H1 (cell line): ENCODE measurements around the gene IL12RB2. TPM values are rescaled to one million over a fixed set of nuclear protein-coding genes. Genes with fewer than 3 reads are reported as not detected.

ENCODE experiments used
- CTCF ChIA-PET: fragments of 300-600 bp; sonication (Branson Sonifier 250); formaldehyde crosslinking; loops from one replicate; lab custom pipeline; 2021; ENCODE audit not compliant: partially characterized antibody; lab: Charles Lee
- POLR2A ChIA-PET: fragments of 300-600 bp; sonication (Branson Sonifier 250); formaldehyde crosslinking; loops from one replicate; lab custom pipeline; 2021; ENCODE audit warnings: inconsistent platforms; ENCODE audit not compliant: partially characterized antibody; lab: Charles Lee
- DNase-seq, 2 experiments: peaks; one replicate each; pipeline versions ENCODE4 v3.0.0 to v3.0.0-alpha.2; 2010 to 2022; ENCODE audit warnings: low spot score in 2 of 2, low read depth in 1 of 2, mixed read lengths in 1 of 2
- FAIRE-seq: peaks from 2 replicates; lab custom pipeline; 2011; peaks lifted over from hg19 to GRCh38; lab: Jason Lieb, UNC
- H2AFZ ChIP-seq: 2 replicates; pipeline ENCODE4 v1.8.1; 2012; ENCODE audit warnings: low read length, inconsistent platforms
- H2AK5ac ChIP-seq: 2 replicates; pipeline ENCODE4 v1.6.1; 2013; ENCODE audit warnings: low read depth, low read length
- H2BK120ac ChIP-seq: replicated peaks from 2 replicates; pipeline ENCODE3; 2013; ENCODE audit warnings: low read depth, low read length, inconsistent platforms
- H2BK12ac ChIP-seq: 2 replicates; pipeline ENCODE4 v1.6.1; 2013; ENCODE audit warnings: low read depth, low read length
- H2BK15ac ChIP-seq: 2 replicates; pipeline ENCODE4 v1.6.1; 2013; ENCODE audit warnings: low read length
- H2BK20ac ChIP-seq: 2 replicates; pipeline ENCODE4 v1.6.1; 2013; ENCODE audit warnings: low read length
- H2BK5ac ChIP-seq: 2 replicates; pipeline ENCODE4 v1.6.1; 2013; ENCODE audit warnings: low read depth, low read length
- H3K14ac ChIP-seq: 2 replicates; pipeline ENCODE4 v1.6.1; 2013; ENCODE audit warnings: inconsistent platforms; ENCODE audit not compliant: insufficient read length
- H3K18ac ChIP-seq: 2 replicates; pipeline ENCODE4 v1.6.1; 2013; ENCODE audit warnings: low read length; ENCODE audit errors: extremely low read depth
- H3K23ac ChIP-seq: 2 replicates; pipeline ENCODE4 v1.6.1; 2013; ENCODE audit warnings: inconsistent platforms; ENCODE audit not compliant: insufficient read length
- H3K23me2 ChIP-seq: 2 replicates; pipeline ENCODE4 v1.6.1; 2013; ENCODE audit warnings: low read depth, low read length
- H3K27ac ChIP-seq: 2 replicates; pipeline ENCODE4 v1.6.1; 2011; ENCODE audit warnings: low read depth, low read length, inconsistent platforms
- H3K27me3 ChIP-seq, 4 experiments: replicated peaks in 1 of 4; 1 replicate in 1 of 4; 2 replicates in 3 of 4; pipeline versions ENCODE4 v1.6.1 to v1.8.1; 2011 to 2013; ENCODE audit warnings: low read length in 3 of 4, mild to moderate bottlenecking in 3 of 4, inconsistent platforms in 2 of 4, mixed read lengths in 2 of 4, moderate library complexity in 1 of 4; ENCODE audit not compliant: control insufficient read depth in 3 of 4, insufficient read depth in 3 of 4; ENCODE audit errors: extremely low read depth in 1 of 4
- H3K36me3 ChIP-seq, 4 experiments: 2 replicates each; pipeline versions ENCODE4 v1.6.1 to v1.8.1; 2011 to 2013; ENCODE audit warnings: mild to moderate bottlenecking in 4 of 4, low read length in 3 of 4, moderate library complexity in 2 of 4, control low read depth in 1 of 4, inconsistent platforms in 1 of 4; ENCODE audit not compliant: insufficient read depth in 4 of 4, control insufficient read depth in 2 of 4
- H3K4ac ChIP-seq: replicated peaks from 2 replicates; pipeline ENCODE3; 2013; ENCODE audit warnings: low read length, low read depth, mixed read lengths, inconsistent platforms; ENCODE audit not compliant: insufficient read length
- H3K4me1 ChIP-seq, 4 experiments: replicated peaks in 1 of 4; 1 replicate in 1 of 4; 2 replicates in 3 of 4; pipeline versions ENCODE4 v1.6.1 to v1.8.1; 2011 to 2013; ENCODE audit warnings: low read length in 3 of 4, inconsistent platforms in 2 of 4, mixed read lengths in 1 of 4; ENCODE audit not compliant: insufficient read depth in 4 of 4, control insufficient read depth in 3 of 4
- H3K4me2 ChIP-seq, 2 experiments: 2 replicates each; pipeline versions ENCODE4 v1.6.1 to v1.8.1; 2011 to 2013; ENCODE audit warnings: low read depth in 2 of 2, low read length in 2 of 2, control low read depth in 1 of 2, inconsistent platforms in 1 of 2, mild to moderate bottlenecking in 1 of 2; ENCODE audit not compliant: insufficient read depth in 1 of 2
- H3K4me3 ChIP-seq, 4 experiments: fragments of 200-600, 300-600 bp in 1 of 4; sonication (generic), shearing (Covaris generic), sonication (Bioruptor Twin) in 1 of 4; 2 replicates each; pipeline versions ENCODE4 v1.5.1 to v1.8.1; 2011 to 2016; ENCODE audit warnings: low read length in 4 of 4, low read depth in 3 of 4, control low read depth in 2 of 4, inconsistent platforms in 2 of 4, mild to moderate bottlenecking in 2 of 4, mixed read lengths in 1 of 4, moderate library complexity in 1 of 4; ENCODE audit not compliant: insufficient read depth in 2 of 4; ENCODE audit errors: extremely low read depth in 1 of 4
- H3K56ac ChIP-seq: replicated peaks from 2 replicates; pipeline ENCODE3; 2013; ENCODE audit warnings: low read depth, mild to moderate bottlenecking, mixed read lengths, low read length, inconsistent platforms; ENCODE audit not compliant: insufficient read length
- H3K79me1 ChIP-seq: 2 replicates; pipeline ENCODE4 v1.6.1; 2013; ENCODE audit warnings: low read depth, low read length, control low read depth
- H3K79me2 ChIP-seq, 2 experiments: 2 replicates each; pipeline versions ENCODE4 v1.6.1 to v1.8.1; 2012 to 2013; ENCODE audit warnings: low read length in 2 of 2, mild to moderate bottlenecking in 2 of 2, inconsistent platforms in 1 of 2; ENCODE audit not compliant: insufficient read depth in 2 of 2, control insufficient read depth in 1 of 2
- H3K9ac ChIP-seq, 4 experiments: replicated peaks in 1 of 4; 1 replicate in 1 of 4; 2 replicates in 3 of 4; pipeline versions ENCODE4 v1.6.1 to v1.8.1; 2011 to 2013; ENCODE audit warnings: low read depth in 3 of 4, low read length in 3 of 4, control low read depth in 2 of 4, mild to moderate bottlenecking in 2 of 4, moderate library complexity in 2 of 4, inconsistent platforms in 1 of 4; ENCODE audit errors: extremely low read depth in 1 of 4
- H3K9me3 ChIP-seq, 2 experiments: 2 replicates each; pipeline versions ENCODE4 v1.6.1 to v1.8.1; 2012 to 2013; ENCODE audit warnings: mild to moderate bottlenecking in 2 of 2, moderate library complexity in 2 of 2, control low read depth in 1 of 2, inconsistent platforms in 1 of 2, low read depth in 1 of 2, low read length in 1 of 2, mixed read lengths in 1 of 2; ENCODE audit not compliant: insufficient read depth in 2 of 2
- H4K20me1 ChIP-seq, 2 experiments: replicated peaks in 1 of 2; 2 replicates each; pipeline versions ENCODE3 to v1.8.1; 2011 to 2013; ENCODE audit warnings: inconsistent platforms in 2 of 2, low read length in 2 of 2, mild to moderate bottlenecking in 1 of 2; ENCODE audit not compliant: insufficient read depth in 2 of 2, control insufficient read depth in 1 of 2
- H4K5ac ChIP-seq: 2 replicates; pipeline ENCODE4 v1.6.1; 2013; ENCODE audit warnings: low read length, low read depth, mixed read lengths, inconsistent platforms; ENCODE audit not compliant: insufficient read length
- H4K8ac ChIP-seq: 2 replicates; pipeline ENCODE4 v1.8.0; 2013; ENCODE audit warnings: mild to moderate bottlenecking, moderate library complexity, low read length, inconsistent platforms; ENCODE audit not compliant: insufficient read depth; ENCODE audit errors: extremely low read depth
- H4K91ac ChIP-seq: replicated peaks from 2 replicates; pipeline ENCODE3; 2013; ENCODE audit warnings: low read length, mixed read lengths, inconsistent platforms; ENCODE audit not compliant: insufficient read length
- EGR1 ChIP-seq: IDR thresholded peaks from 2 replicates; pipeline ENCODE4 v1.6.1; 2011; ENCODE audit warnings: low read depth, low read length, borderline replicate concordance
- WGBS, 2 experiments: shearing (Covaris generic) in 1 of 2; methylation state at CpG; one replicate each; pipeline versions ENCODE4 v1.1.6 to v1.1.7; 2013 to 2015; ENCODE audit warnings: low lambda C conversion rate in 2 of 2, mixed read lengths in 2 of 2, inconsistent platforms in 1 of 2, low coverage in 1 of 2, missing lambda C conversion rate in 1 of 2; ENCODE audit not compliant: insufficient replicate concordance in 2 of 2, insufficient coverage in 1 of 2, insufficient read length in 1 of 2; ENCODE audit errors: extremely low coverage in 1 of 2, missing lambda C conversion rate in 1 of 2; 5-methylcytosine and 5-hydroxymethylcytosine counted together
- polyA plus RNA-seq, 7 experiments: library from polyadenylated mRNA; depleted of rRNA in 3 of 7; stranded (reverse) in 5 of 7; unstranded in 2 of 7; fragments of >200 nt in 5 of 7; fragments of 200-250 nt in 2 of 7; gene quantifications; 1 replicate in 5 of 7; 2 replicates in 1 of 7; 4 replicates in 1 of 7; pipeline versions ENCODE4 v1.2.1 to v1.2.3, GENCODE V29; 2011 to 2013; ENCODE audit warnings: missing spikeins in 2 of 7, mixed read lengths in 2 of 7
- total RNA-seq: library from RNA; stranded (reverse); fragmentation: NEBNext Ultra II Directional; extraction: Animal tissue kit (Norgen Biotek cat#: 25700); gene quantifications from 2 replicates; pipeline ENCODE4 v1.2.1, GENCODE V29; 2021

IL12RB2 gene
- total and polyA plus RNA-seq, 2 of the 8 experiments (the other 6 are each of a cell fraction or from before 2014, with no cell fraction given): 1.4 TPM

DNA sequence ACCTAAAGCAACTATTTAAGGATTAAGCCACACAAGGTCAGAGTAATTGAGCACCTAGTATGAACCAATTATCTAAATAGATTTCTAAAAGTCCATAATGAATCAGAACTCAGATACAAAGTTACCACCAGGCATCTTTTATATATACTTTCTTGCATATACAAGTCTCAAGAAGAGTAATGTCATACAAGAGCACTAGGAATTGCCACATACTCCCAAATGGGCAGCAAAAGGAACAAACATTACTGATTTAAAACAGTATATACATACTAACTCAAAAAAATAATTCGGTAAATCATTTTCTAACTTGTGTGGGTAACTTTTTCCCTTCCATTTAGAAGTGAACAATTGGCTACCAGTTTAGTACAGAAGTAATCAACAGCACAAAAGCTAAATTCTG is 100.5 kb downstream of the IL12RB2 start:
- ChIA-PET CTCF (interaction anchor here (0.7 to 3.7 kb wide), 8 partner anchors 15 to 194 kb away, joined by 3 to 20 read pairs (median 5); no protein-coding TSS in a partner anchor), POLR2A (interaction anchor here (0.9 to 8.0 kb wide), 16 partner anchors 8 to 174 kb away, joined by 3 to 96 read pairs (median 7); partner anchors contain the start of gene SERBP1)
- no peak overlapping the region for H4K8ac ChIP-seq
- no peak overlapping the region for H3K14ac ChIP-seq
- no peak overlapping the region for H3K27ac ChIP-seq
- H3K9me3 ChIP-seq: no peaks in the 10 kb centered on the region
- DNase-seq (no peak), FAIRE-seq (no peak)
- H3K4me3 ChIP-seq: no peak overlapping the region
- no peaks in the 10 kb centered on the region for H3K23me2 ChIP-seq
- H3K36me3 ChIP-seq: peaks cover 7 to 38% (median 11%) of the 10 kb centered on the region in 4 experiments; a peak in 7 of 8 replicates
- 0 out of 4 replicates have a peak, but pooled peaks cover 0 to 3% of the 10 kb centered on the region in 2 experiments for H3K79me2 ChIP-seq
- no peak overlapping the region for H2BK12ac ChIP-seq
- H2BK20ac ChIP-seq: no peak overlapping the region
- H3K4ac ChIP-seq: no peak overlapping the region
- H3K18ac ChIP-seq: no peak overlapping the region
- no peak overlapping the region for H4K91ac ChIP-seq
- H2BK120ac ChIP-seq: no peak overlapping the region
- H3K4me2 ChIP-seq: no peak overlapping the region
- H3K27me3 ChIP-seq: no peaks in the 10 kb centered on the region
- H3K4me1 ChIP-seq: no peaks in the 10 kb centered on the region
- no peak overlapping the region for H3K23ac ChIP-seq
- WGBS, 2 experiments: 95% methylated on average over 1 of the region's 1 CpG; no CpG with 5 or more reads in 1 of the 2 experiments
- H3K79me1 ChIP-seq: no peaks in the 10 kb centered on the region
- H3K9ac ChIP-seq: no peak overlapping the region
- no peak overlapping the region for H2BK5ac ChIP-seq
- no peak overlapping the region for H2BK15ac ChIP-seq
- H4K5ac ChIP-seq: no peak overlapping the region
- H4K20me1 ChIP-seq: peaks cover 2% of the 10 kb centered on the region in 2 experiments
- H2AFZ ChIP-seq: no peak overlapping the region
- H3K56ac ChIP-seq: no peak overlapping the region
- H2AK5ac ChIP-seq: no peak overlapping the region
- TF ChIP-seq EGR1: no peak
